Measurements from ENCODE around the gene SNX14. TPM values are rescaled to one million over a fixed set of nuclear protein-coding genes. Genes with fewer than 3 reads are reported as not detected.
"Not testable (repeated sequence)": the region's sequence is repeated elsewhere in the genome, so short reads cannot be mapped to it uniquely, and the experiment has no call there.

The SNX14 gene
- total and polyA plus RNA-seq, 8 donors, result 11.2 to 209 (median 61.5) TPM

DNA sequence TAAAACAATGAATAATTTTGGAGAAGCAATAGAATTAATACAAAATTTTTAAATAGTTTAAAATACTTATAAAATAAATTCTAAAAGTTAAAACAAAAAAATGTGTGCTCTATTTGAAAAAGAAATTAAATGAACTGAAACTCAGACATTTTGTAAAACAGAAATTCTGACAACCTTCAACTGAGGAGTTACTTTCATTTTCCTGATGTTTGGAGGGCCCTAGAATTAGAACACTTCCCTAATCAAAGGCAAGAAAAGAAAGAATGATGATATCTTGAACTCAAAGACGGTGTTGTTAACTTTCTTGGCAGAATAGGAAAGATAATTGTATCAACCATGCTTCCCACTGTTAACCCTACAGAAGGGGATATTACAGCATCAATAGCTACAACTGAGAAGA, 27.9 kb downstream of the SNX14 start:
- no peaks in the 10 kb centered on the region for H3K9me3 ChIP-seq
- H3K4me3 ChIP-seq, result no peak overlapping the region
- no peak for DNase-seq
- H3K36me3 ChIP-seq, result peaks cover 2 to 68% (median 42%) of the 10 kb centered on the region in 4 donors
- peaks cover 0 to 18% (median 0%) of the 10 kb centered on the region in 4 donors for H3K4me1 ChIP-seq
- intact Hi-C loops (cut with DNase I; ENCODE audit: low total_unique reads), result no loop called here
- 15 to 36% (median 19%) methylated on average over 1 of the region's 1 CpG for WGBS, 5 donors
- no peak overlapping the region for H3K27ac ChIP-seq
- TF ChIP-seq POLR2AphosphoS5 (IDR thresholded peaks at IDR 0.05) (no peak), EP300 (IDR thresholded peaks at IDR 0.05) (no peak), POLR2A (IDR thresholded peaks at IDR 0.05) (no peak)
- TF ChIP-seq, protein P1, sequence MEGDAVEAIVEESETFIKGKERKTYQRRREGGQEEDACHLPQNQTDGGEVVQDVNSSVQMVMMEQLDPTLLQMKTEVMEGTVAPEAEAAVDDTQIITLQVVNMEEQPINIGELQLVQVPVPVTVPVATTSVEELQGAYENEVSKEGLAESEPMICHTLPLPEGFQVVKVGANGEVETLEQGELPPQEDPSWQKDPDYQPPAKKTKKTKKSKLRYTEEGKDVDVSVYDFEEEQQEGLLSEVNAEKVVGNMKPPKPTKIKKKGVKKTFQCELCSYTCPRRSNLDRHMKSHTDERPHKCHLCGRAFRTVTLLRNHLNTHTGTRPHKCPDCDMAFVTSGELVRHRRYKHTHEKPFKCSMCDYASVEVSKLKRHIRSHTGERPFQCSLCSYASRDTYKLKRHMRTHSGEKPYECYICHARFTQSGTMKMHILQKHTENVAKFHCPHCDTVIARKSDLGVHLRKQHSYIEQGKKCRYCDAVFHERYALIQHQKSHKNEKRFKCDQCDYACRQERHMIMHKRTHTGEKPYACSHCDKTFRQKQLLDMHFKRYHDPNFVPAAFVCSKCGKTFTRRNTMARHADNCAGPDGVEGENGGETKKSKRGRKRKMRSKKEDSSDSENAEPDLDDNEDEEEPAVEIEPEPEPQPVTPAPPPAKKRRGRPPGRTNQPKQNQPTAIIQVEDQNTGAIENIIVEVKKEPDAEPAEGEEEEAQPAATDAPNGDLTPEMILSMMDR (IDR thresholded peaks at IDR 0.05), result no peak
- no peaks in the 10 kb centered on the region for H3K27me3 ChIP-seq

DNA sequence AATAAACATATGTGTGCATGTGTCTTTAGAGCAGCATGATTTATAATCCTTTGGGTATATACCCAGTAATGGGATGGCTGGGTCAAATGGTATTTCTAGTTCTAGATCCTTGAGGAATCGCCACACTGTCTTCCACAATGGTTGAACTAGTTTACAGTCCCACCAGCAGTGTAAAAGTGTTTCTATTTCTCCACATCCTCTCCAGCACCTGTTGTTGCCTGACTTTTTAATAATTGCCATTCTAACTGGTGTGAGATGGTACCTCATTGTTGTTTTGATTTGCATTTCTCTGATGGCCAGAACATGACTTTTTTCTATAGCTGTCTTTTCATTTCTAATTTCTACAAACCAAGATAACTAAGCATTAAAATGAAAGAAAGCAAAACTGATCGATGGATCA, 29.4 kb downstream of the SNX14 start:
- intact Hi-C loops (cut with DNase I; ENCODE audit: low total_unique reads); DNase-seq: not testable (repeated sequence)
- WGBS, 5 donors, result 96 to 99% (median 98%) methylated on average over 1 to 2 of the region's 2 CpGs

DNA sequence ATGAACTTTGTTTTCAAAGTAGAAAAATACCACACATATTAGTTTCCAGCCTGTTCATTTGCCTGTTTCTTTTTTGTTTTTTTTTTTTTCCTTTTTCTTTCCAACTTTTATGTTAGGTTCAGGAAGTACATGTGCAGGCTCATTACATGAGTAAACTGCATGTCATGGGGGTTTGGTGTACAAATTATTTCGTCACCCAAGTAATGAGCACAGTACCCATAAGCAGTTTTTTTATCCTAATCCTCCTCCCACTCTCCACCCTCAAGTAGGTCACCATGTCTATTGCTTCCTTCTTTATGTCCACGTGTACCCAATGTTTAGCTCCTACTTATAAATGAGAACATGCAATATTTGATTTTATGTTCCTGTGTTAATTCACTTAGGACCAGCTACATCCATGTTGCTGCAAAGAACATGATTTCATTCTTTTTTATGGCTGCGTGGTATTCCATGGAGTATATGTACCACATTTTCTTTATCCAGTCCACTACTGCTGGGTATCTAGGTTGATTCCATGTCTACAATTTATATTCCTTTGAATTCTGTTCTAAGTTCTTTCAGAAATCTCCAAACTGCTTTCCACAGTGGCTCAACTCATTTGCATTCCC, 31.8 kb downstream of the SNX14 start:
- no peaks in the 10 kb centered on the region for H3K27me3 ChIP-seq
- no peaks in the 10 kb centered on the region for H3K4me1 ChIP-seq
- 92 to 97% (median 95%) methylated on average over 3 of the region's 3 CpGs for WGBS, 5 donors
- no peak for DNase-seq
- intact Hi-C loops (cut with DNase I; ENCODE audit: low total_unique reads), result no loop called here
- no peaks in the 10 kb centered on the region for H3K9me3 ChIP-seq
- no peak overlapping the region for H3K4me3 ChIP-seq
- TF ChIP-seq POLR2A (IDR thresholded peaks at IDR 0.05), result no peak
- H3K27ac ChIP-seq, result no peak overlapping the region
- H3K36me3 ChIP-seq, result peaks cover 0 to 61% (median 44%) of the 10 kb centered on the region in 4 donors

More for the DNA sequence above, 29.4 kb downstream of the SNX14 start:
- not testable (repeated sequence) for H3K4me3 ChIP-seq, H3K27ac ChIP-seq, H3K4me1 ChIP-seq, H3K9me3 ChIP-seq, H3K27me3 ChIP-seq
- H3K36me3 ChIP-seq, result peaks cover 2 to 70% (median 48%) of the 10 kb centered on the region in 4 donors

DNA sequence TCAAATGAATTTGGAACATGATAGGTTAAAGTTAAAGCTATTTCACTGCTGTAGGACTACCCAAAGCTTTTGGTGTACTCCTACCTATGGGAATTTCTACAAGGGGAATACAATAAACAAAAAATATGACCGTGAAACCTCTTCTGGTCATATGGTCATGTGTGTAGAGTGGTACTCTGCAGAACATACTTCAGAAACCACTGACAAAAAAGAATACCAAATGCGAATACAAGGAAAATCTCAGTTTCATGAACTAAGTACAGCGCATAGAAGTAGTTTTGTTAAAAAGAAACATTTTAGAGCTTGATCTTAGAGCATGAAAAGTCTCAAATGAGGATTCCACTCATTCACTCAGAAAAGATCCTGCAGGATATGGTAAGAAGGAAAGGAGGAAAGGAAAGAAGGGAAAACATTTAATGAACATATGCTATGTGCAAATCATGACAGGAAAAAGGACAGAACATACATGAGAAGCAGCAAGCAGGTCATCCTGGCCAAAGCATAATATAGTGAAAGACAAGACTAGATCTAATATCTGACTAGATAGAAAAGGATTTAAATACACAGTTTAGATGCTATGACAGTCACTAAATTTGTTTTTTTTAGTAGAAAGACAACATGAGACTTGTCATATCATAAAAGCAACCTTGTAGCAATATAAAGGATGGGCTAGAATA, 36.5 kb downstream of the SNX14 start:
- Histone ChIP-seq H3K4me3 (no peak overlapping the region), H3K27me3 (no peaks in the 10 kb centered on the region), H3K27ac (no peak overlapping the region), H3K9me3 (no peaks in the 10 kb centered on the region), H3K4me1 (no peaks in the 10 kb centered on the region), H3K36me3 (peaks cover 6 to 71% (median 59%) of the 10 kb centered on the region in 4 donors)
- intact Hi-C loops (cut with DNase I; ENCODE audit: low total_unique reads), result no loop called here
- 92 to 96% (median 94%) methylated on average over 3 of the region's 3 CpGs for WGBS, 5 donors
- no peak for TF ChIP-seq EP300 (IDR thresholded peaks at IDR 0.05)
- TF ChIP-seq, protein P1 (IDR thresholded peaks at IDR 0.05), result no peak
- no peak for TF ChIP-seq POLR2A (IDR thresholded peaks at IDR 0.05)
- TF ChIP-seq POLR2AphosphoS5 (IDR thresholded peaks at IDR 0.05), result no peak
- DNase-seq, result no peak

DNA sequence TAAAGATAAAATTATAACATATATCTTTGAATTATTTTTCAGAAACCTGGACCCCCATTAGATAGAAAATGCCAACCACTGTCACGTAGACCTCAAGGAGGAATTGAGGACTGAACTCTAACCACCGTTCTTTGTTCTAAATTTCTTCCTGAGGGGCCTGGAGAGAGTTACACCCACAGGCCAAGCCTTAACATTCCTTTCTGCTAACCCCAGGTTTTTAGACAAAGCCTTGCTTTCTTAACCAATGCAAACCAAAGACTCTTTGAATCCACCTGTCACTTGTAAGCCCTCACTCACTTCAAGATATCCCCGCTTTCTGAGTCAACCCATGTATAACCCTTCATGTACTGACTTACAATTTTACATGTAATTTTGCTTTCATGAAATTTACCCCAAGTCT, 41.0 kb downstream of the SNX14 start:
- no peak for TF ChIP-seq POLR2AphosphoS5 (IDR thresholded peaks at IDR 0.05)
- TF ChIP-seq, protein P1 (IDR thresholded peaks at IDR 0.05), result no peak
- TF ChIP-seq POLR2A (IDR thresholded peaks at IDR 0.05), result no peak
- no peak for TF ChIP-seq EP300 (IDR thresholded peaks at IDR 0.05)
- Histone ChIP-seq H3K27ac (no peak overlapping the region), H3K36me3 (peaks cover 10 to 73% (median 58%) of the 10 kb centered on the region in 4 donors), H3K4me3 (no peak overlapping the region), H3K27me3 (no peaks in the 10 kb centered on the region), H3K9me3 (no peaks in the 10 kb centered on the region), H3K4me1 (no peaks in the 10 kb centered on the region)
- WGBS, 5 donors, result 90 to 99% (median 97%) methylated on average over 3 of the region's 3 CpGs
- peak in 1 of 2 donors; percentile 13 for DNase-seq
- intact Hi-C loops (cut with DNase I; ENCODE audit: low total_unique reads), result no loop called here

All from stomach (tissue), 9 donors.